Left lung (tissue), 10 donors: Measurements from ENCODE around the gene TMEM94. TPM values are rescaled to one million over a fixed set of nuclear protein-coding genes. Genes with fewer than 3 reads are reported as not detected.
A peak's percentile ranks its signal among the peaks of the same experiment; 100 is the strongest.
"Not testable (repeated sequence)": the region's sequence is repeated elsewhere in the genome, so short reads cannot be mapped to it uniquely, and the experiment has no call there.

Experiments
- ATAC-seq: fragments of 200-7000 bp; cut with Tn5 transposase; one replicate; pipeline ENCODE4 v1.9.1; 2020; ENCODE audit warnings: moderate library complexity
- DNase-seq, 4 donors: peaks; one replicate each; pipeline ENCODE4 v3.0.0-alpha.2; 2013 to 2020
- H3K27ac ChIP-seq, 2 donors: fragments of 200-600 bp; sonication (generic) in 1 of 2; one replicate each; pipeline versions ENCODE4 v1.5.0 to v1.8.0; 2020 to 2021
- H3K27me3 ChIP-seq, 2 donors: fragments of 200-600 bp; sonication (generic) in 1 of 2; one replicate each; pipeline versions ENCODE4 v1.5.0 to v1.8.0; 2020 to 2021
- H3K36me3 ChIP-seq, 2 donors: fragments of 200-600 bp; sonication (generic) in 1 of 2; one replicate each; pipeline versions ENCODE4 v1.5.0 to v1.8.0; 2020 to 2021
- H3K4me1 ChIP-seq, 2 donors: fragments of 200-600 bp; one replicate each; pipeline ENCODE4 v1.8.0; 2021
- H3K4me3 ChIP-seq, 2 donors: fragments of 200-600 bp; sonication (generic) in 1 of 2; one replicate each; pipeline versions ENCODE4 v1.5.0 to v1.8.0; 2020 to 2021; ENCODE audit warnings: mild to moderate bottlenecking in 1 of 2
- H3K9me3 ChIP-seq, 2 donors: fragments of 200-600 bp; sonication (generic) in 1 of 2; one replicate each; pipeline versions ENCODE4 v1.5.0 to v1.8.0; 2020 to 2021
- CTCF ChIP-seq, 2 donors: fragments of 200-600 bp; sonication (generic) in 1 of 2; IDR thresholded peaks; one replicate each; pipeline versions ENCODE4 v1.5.0 to v1.8.0; 2021; ENCODE audit warnings: antibody characterized with exemption in 2 of 2
- intact Hi-C, 2 donors: fragments of 100-400 bp; cut with DNase I; formaldehyde crosslinking; loops; one replicate each; pipeline versions ENCODE4 v1.11.2 to v1.14.2; 2022
- polyA plus RNA-seq, 6 donors: library from polyadenylated mRNA; unstranded; fragments of 120-200 nt; gene quantifications; one replicate each; pipeline ENCODE4 v1.2.1, GENCODE V29; 2013; ENCODE audit not compliant: insufficient read length in 6 of 6
- total RNA-seq, 2 donors: library from RNA; stranded (reverse); fragmentation: NEBNext Ultra II Directional; extraction: Animal tissue kit (Norgen Biotek cat#: 25700); gene quantifications; one replicate each; pipeline ENCODE4 v1.2.1, GENCODE V29; 2021
- donor health status: DM: no; HTN: yes; CAD: no.
- donor health status: DM: no; HTN: no; CAD: no.

The TMEM94 gene
- total and polyA plus RNA-seq, 8 donors: 68.4 to 91.7 (median 77.7) TPM

DNA sequence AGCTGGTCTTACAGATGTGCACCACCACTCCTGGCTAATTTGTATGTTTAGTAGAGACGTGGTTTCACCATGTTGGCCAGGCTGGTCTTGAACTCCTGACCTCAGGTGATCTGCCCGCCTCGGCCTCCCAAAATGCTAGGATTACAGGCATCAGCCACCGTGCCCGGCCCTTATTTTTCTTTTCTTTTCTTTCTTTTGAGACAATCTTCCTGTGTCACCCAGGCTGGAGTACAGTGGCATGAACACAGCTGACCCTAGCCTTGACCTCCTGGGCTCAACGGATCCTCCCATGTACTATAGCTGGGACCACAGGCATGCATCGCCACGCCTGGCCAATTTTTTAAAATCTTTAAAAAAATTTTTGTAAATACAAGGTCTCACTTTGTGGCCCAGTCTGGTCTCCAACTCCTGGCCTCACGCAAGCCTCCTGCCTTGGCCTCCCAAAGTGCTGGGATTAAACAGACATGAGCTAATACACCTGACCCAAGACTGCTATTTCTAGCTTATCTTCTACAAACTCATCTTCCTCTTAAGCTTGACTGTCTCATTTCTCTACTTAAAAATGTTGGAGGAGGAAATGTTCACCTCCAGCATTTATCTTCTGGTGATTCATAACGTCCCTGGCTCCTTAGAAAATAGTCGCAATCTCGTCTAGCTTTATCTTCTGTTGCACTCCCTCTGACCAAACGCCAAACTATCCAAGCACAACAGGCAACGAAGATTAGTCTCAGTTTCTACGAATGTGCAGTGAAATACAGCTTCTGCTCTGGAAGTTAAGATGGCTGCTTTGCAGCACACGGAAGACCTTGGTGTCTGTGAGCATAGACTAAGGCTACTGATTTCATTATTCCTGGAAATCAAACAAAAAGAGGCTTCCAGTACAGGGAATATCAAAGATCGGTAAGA is 8.2 kb upstream of the TMEM94 start:
- DNase-seq (no peak), ATAC-seq (no peak)
- no peak overlapping the region for H3K4me3 ChIP-seq
- no peaks in the 10 kb centered on the region for H3K9me3 ChIP-seq
- no peak overlapping the region for H3K27ac ChIP-seq
- peaks cover 0 to 3% of the 10 kb centered on the region in 2 donors for H3K4me1 ChIP-seq
- H3K36me3 ChIP-seq: no peaks in the 10 kb centered on the region
- intact Hi-C loops: no loop called here
- TF ChIP-seq CTCF (IDR thresholded peaks at IDR 0.05): no peak
- no peaks in the 10 kb centered on the region for H3K27me3 ChIP-seq

- H3K4me1 ChIP-seq: no peaks in the 10 kb centered on the region
- H3K27ac ChIP-seq: no peak overlapping the region
- TF ChIP-seq CTCF (IDR thresholded peaks at IDR 0.05): no peak
- no peak for DNase-seq
- no peaks in the 10 kb centered on the region for H3K36me3 ChIP-seq
- no peaks in the 10 kb centered on the region for H3K27me3 ChIP-seq
- no peak for ATAC-seq
- H3K4me3 ChIP-seq: no peak overlapping the region
- no peaks in the 10 kb centered on the region for H3K9me3 ChIP-seq
- intact Hi-C loops: no loop called here
Measured at GRCh38 chr17:75450270-75450669, 6.2 kb upstream of the TMEM94 start.

- H3K36me3 ChIP-seq: no peaks in the 10 kb centered on the region
- no peak overlapping the region for H3K4me3 ChIP-seq
- H3K27ac ChIP-seq: no peak overlapping the region
- ATAC-seq (no peak), DNase-seq (no peak)
- no peaks in the 10 kb centered on the region for H3K9me3 ChIP-seq
- intact Hi-C loops: no loop called here
- H3K27me3 ChIP-seq: no peaks in the 10 kb centered on the region
- peaks cover 4 to 27% of the 10 kb centered on the region in 2 donors for H3K4me1 ChIP-seq
- TF ChIP-seq CTCF (IDR thresholded peaks at IDR 0.05): no peak
Measured at GRCh38 chr17:75454193-75454592, 2.2 kb upstream of the TMEM94 start.

DNA sequence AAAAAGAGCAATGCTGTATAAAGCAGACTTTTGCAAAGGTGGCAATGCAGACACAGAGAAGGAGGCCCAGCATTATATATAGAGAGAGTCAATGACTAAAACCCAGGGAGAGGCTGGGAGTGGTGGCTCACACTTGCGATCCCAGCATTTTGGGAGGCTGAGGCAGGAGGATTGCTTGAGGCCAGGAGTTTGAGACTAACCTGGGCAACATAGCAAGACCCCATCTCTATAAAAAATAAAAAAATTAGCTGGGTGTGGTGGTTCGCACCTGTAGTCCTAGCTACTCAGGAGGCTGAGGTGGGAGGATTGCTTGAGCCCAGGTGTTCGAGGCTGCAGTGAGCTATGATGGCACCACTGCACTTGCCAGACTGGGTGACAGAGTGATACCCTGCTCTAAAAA is 1.8 kb upstream of the TMEM94 start:
- H3K9me3 ChIP-seq, DNase-seq, intact Hi-C loops, H3K4me3 ChIP-seq, ATAC-seq, H3K27ac ChIP-seq, H3K36me3 ChIP-seq, H3K27me3 ChIP-seq: not testable (repeated sequence)
- H3K4me1 ChIP-seq: peaks cover 4 to 32% of the 10 kb centered on the region in 2 donors

GRCh38 chr17:75456039-75456416 is 407 bp upstream of the TMEM94 start:
- DNase-seq: no peak
- Histone ChIP-seq H3K27ac (peak overlapping the region; percentile 74 to 92), H3K4me3 (peak overlapping the region; percentile 82 to 89), H3K9me3 (no peaks in the 10 kb centered on the region), H3K4me1 (peaks cover 4 to 45% of the 10 kb centered on the region in 2 donors), H3K36me3 (no peaks in the 10 kb centered on the region), H3K27me3 (no peaks in the 10 kb centered on the region)
- intact Hi-C loops: no loop called here
- peak; percentile 31 for ATAC-seq
- no peak for TF ChIP-seq CTCF (IDR thresholded peaks at IDR 0.05)
